ENCODE data around the gene PSPC1.

- TF ChIP-seq, protein P1, sequence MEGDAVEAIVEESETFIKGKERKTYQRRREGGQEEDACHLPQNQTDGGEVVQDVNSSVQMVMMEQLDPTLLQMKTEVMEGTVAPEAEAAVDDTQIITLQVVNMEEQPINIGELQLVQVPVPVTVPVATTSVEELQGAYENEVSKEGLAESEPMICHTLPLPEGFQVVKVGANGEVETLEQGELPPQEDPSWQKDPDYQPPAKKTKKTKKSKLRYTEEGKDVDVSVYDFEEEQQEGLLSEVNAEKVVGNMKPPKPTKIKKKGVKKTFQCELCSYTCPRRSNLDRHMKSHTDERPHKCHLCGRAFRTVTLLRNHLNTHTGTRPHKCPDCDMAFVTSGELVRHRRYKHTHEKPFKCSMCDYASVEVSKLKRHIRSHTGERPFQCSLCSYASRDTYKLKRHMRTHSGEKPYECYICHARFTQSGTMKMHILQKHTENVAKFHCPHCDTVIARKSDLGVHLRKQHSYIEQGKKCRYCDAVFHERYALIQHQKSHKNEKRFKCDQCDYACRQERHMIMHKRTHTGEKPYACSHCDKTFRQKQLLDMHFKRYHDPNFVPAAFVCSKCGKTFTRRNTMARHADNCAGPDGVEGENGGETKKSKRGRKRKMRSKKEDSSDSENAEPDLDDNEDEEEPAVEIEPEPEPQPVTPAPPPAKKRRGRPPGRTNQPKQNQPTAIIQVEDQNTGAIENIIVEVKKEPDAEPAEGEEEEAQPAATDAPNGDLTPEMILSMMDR (IDR thresholded peaks at IDR 0.05; ENCODE audit: insufficient read depth, low read length): no peak
- TF ChIP-seq POLR2AphosphoS5 (IDR thresholded peaks at IDR 0.05; ENCODE audit: low read depth) (no peak), REST (IDR thresholded peaks at IDR 0.05; ENCODE audit: insufficient replicate concordance, low read depth) (no peak)
These were observed 28.5 kb upstream of the PSPC1 start for GRCh38 chr13:19810996-19811881.
